ENCODE results near the gene BIN1. TPM values are rescaled to one million over a fixed set of nuclear protein-coding genes. Genes with fewer than 3 reads are reported as not detected.

Gene BIN1
- total RNA-seq, 1 experiment from 2014 or later = 34.1 TPM

DNA sequence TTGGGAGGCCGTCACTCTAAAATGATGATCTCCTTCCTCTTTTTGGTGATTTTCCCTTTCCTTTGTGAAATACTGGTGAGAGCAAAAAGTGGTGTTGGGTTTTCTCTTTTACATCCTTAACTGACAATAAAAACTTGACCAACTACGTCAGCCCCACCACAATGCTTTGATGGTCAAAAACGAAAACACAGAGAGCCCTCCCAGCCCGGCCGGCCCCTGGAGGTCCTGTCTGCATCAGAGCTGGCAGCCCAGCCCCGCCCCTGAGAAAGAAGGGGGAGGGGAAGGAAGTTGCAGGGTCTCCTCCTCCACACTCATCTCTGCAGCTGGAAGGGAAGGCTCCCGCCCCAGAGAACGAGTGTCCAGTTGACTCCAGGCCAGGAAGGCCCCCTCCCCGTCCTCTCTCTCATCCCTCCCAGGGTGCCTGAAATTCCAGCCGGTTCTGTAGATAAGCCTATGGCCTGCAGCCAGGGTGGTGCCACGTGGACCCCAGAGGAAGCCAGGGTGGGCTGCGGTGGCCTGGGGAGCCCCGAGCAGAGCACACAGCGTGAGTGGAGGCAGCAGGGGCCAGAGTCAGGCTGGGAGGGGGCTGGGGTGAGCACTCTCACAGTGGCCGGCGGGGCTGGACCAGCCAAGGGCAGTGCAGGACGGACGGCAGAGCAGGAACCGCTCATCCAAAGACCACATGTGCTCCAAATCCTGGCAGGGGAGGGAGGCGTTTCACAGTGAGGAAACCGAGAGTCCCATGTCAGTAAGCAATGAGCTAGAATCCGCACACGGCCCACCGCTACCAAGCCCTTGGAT is 19.8 kb downstream of the BIN1 start:
- Histone ChIP-seq H3K27ac (ENCODE audit: low read depth, low read length, poor library complexity, severe bottlenecking) (no peak overlapping the region), H3K27me3 (replicated peaks; ENCODE audit: insufficient read depth, low read depth, low read length, poor library complexity) (no peaks in the 10 kb centered on the region), H3K9me3 (ENCODE audit: low read depth, low read length, poor library complexity, severe bottlenecking) (no peaks in the 10 kb centered on the region), H3K36me3 (ENCODE audit: insufficient read depth, low read length, poor library complexity, severe bottlenecking) (no peaks in the 10 kb centered on the region), H3K4me1 (ENCODE audit: insufficient read depth, low read length, poor library complexity, severe bottlenecking) (no peaks in the 10 kb centered on the region), H3K4me3 (ENCODE audit: low read depth, low read length, poor library complexity, severe bottlenecking) (no peak overlapping the region)
- ChIA-PET POLR2A (ENCODE audit: low non-redundant PET) (no interaction called here), CTCF (no interaction called here)
- TF ChIP-seq, protein P1, sequence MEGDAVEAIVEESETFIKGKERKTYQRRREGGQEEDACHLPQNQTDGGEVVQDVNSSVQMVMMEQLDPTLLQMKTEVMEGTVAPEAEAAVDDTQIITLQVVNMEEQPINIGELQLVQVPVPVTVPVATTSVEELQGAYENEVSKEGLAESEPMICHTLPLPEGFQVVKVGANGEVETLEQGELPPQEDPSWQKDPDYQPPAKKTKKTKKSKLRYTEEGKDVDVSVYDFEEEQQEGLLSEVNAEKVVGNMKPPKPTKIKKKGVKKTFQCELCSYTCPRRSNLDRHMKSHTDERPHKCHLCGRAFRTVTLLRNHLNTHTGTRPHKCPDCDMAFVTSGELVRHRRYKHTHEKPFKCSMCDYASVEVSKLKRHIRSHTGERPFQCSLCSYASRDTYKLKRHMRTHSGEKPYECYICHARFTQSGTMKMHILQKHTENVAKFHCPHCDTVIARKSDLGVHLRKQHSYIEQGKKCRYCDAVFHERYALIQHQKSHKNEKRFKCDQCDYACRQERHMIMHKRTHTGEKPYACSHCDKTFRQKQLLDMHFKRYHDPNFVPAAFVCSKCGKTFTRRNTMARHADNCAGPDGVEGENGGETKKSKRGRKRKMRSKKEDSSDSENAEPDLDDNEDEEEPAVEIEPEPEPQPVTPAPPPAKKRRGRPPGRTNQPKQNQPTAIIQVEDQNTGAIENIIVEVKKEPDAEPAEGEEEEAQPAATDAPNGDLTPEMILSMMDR (conservative IDR thresholded peaks at IDR 0.05; ENCODE audit: low read depth, low read length) = no peak
- no peak for TF ChIP-seq EZH2 (IDR thresholded peaks at IDR 0.05; ENCODE audit: borderline replicate concordance, low read depth, low read length, poor library complexity, severe bottlenecking)
- DNase-seq (ENCODE audit: low spot score) = no peak
- intact Hi-C loops (cut with micrococcal nuclease; ENCODE audit: unreplicated experiment) = no loop called here
- BruUV-seq (replicated peaks) = no TSS peak

DNA sequence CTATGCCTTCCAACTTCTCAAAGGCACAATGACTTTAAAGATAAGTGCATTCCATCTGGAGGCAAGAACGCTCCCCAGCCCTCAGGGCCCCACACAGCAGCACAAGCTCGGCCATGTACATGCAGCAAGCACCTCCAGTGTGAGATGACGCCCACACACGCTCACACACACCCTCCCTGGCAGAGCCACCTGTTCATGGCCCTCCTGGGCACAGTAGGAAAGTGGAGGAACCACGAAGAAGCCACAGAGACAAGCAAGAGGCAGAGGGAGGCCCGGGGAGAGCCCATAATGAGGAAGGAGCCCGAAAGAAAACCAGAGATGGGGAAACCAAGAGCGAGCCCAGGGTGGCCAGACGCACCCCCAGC is 21.7 kb downstream of the BIN1 start:
- CTCF ChIA-PET = no interaction called here
- Histone ChIP-seq H3K9me3 (ENCODE audit: low read depth, low read length, poor library complexity, severe bottlenecking) (no peaks in the 10 kb centered on the region), H3K4me3 (ENCODE audit: low read depth, low read length, poor library complexity, severe bottlenecking) (no peak overlapping the region), H3K27me3 (replicated peaks; ENCODE audit: insufficient read depth, low read depth, low read length, poor library complexity) (no peaks in the 10 kb centered on the region), H3K27ac (ENCODE audit: low read depth, low read length, poor library complexity, severe bottlenecking) (no peak overlapping the region), H3K4me1 (ENCODE audit: insufficient read depth, low read length, poor library complexity, severe bottlenecking) (no peaks in the 10 kb centered on the region), H3K36me3 (ENCODE audit: insufficient read depth, low read length, poor library complexity, severe bottlenecking) (no peaks in the 10 kb centered on the region)
- intact Hi-C loops (cut with micrococcal nuclease; ENCODE audit: unreplicated experiment) = no loop called here
- TF ChIP-seq, protein P1 (conservative IDR thresholded peaks at IDR 0.05; ENCODE audit: low read depth, low read length) = no peak
- TF ChIP-seq EZH2 (IDR thresholded peaks at IDR 0.05; ENCODE audit: borderline replicate concordance, low read depth, low read length, poor library complexity, severe bottlenecking) = no peak
- no peak for DNase-seq (ENCODE audit: low spot score)
- no TSS peak for BruUV-seq (replicated peaks)
- POLR2A ChIA-PET (ENCODE audit: low non-redundant PET) = interaction anchor here (0.6 kb wide), 1 partner anchor 363 kb away, joined by 3 read pairs; no protein-coding TSS in a partner anchor

DNA sequence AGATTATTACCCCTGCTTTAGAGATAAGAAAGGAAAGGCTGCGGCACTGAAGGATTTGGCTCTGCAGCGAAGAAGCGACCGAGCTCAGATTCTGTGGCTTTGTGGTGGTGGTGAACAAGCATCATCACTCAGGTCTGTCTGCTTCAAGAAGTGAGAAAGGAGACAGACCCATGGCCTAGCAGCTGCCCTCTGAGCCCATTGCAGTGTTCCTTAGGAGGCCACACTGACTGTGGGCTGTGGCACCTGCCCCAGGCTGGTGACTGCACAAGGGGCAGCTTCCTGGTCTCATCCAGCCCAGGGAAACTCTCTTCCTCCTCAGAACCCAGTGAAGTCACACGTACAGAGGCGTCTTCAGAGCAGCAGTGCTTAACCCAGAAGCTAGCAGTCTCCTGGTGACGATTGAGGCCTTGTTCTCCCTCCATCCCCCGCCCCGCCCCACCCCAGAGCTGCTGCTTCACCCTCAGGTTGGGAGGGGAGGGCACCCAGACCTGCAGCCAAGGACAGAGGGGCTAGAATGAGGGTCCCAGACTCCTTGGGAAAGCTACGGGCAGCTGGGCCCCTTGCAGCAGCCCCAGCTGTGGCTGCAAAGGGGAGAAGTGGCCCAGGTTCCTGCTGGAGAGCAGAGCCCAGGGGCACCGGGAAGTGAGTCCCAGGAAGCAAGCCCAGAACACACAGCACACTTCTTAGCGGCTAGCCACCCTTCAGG is 22.2 kb downstream of the BIN1 start:
- POLR2A ChIA-PET (ENCODE audit: low non-redundant PET) = interaction anchor here (0.6 kb wide), 1 partner anchor 364 kb away, joined by 3 read pairs; no protein-coding TSS in a partner anchor
- Histone ChIP-seq H3K36me3 (ENCODE audit: insufficient read depth, low read length, poor library complexity, severe bottlenecking) (no peaks in the 10 kb centered on the region), H3K4me1 (ENCODE audit: insufficient read depth, low read length, poor library complexity, severe bottlenecking) (no peaks in the 10 kb centered on the region), H3K27ac (ENCODE audit: low read depth, low read length, poor library complexity, severe bottlenecking) (no peak overlapping the region), H3K9me3 (ENCODE audit: low read depth, low read length, poor library complexity, severe bottlenecking) (no peaks in the 10 kb centered on the region), H3K27me3 (replicated peaks; ENCODE audit: insufficient read depth, low read depth, low read length, poor library complexity) (no peaks in the 10 kb centered on the region), H3K4me3 (ENCODE audit: low read depth, low read length, poor library complexity, severe bottlenecking) (no peak overlapping the region)
- DNase-seq (ENCODE audit: low spot score) = no peak
- BruUV-seq (replicated peaks) = no TSS peak
- TF ChIP-seq, protein P1 (conservative IDR thresholded peaks at IDR 0.05; ENCODE audit: low read depth, low read length) = no peak
- TF ChIP-seq EZH2 (IDR thresholded peaks at IDR 0.05; ENCODE audit: borderline replicate concordance, low read depth, low read length, poor library complexity, severe bottlenecking) = no peak
- intact Hi-C loops (cut with micrococcal nuclease; ENCODE audit: unreplicated experiment) = no loop called here
- CTCF ChIA-PET = no interaction called here

Data from A673 (cell line).